AG10803 (cell line): ENCODE measurements around the gene CALN1.

Experiments used
- DNase-seq: peaks from one replicate; pipeline ENCODE4 v3.0.0; 2010; ENCODE audit warnings: low read depth
- H3K4me3 ChIP-seq: 2 replicates; pipeline ENCODE4 v1.5.1; 2011; ENCODE audit warnings: mild to moderate bottlenecking, low read length, control low read depth
- TF ChIP-seq, protein P1 (sequence below): conservative IDR thresholded peaks from 2 replicates; pipeline ENCODE4 v1.5.1; 2011; ENCODE audit warnings: mild to moderate bottlenecking, low read length, control low read depth, inconsistent platforms

Gene CALN1

DNA sequence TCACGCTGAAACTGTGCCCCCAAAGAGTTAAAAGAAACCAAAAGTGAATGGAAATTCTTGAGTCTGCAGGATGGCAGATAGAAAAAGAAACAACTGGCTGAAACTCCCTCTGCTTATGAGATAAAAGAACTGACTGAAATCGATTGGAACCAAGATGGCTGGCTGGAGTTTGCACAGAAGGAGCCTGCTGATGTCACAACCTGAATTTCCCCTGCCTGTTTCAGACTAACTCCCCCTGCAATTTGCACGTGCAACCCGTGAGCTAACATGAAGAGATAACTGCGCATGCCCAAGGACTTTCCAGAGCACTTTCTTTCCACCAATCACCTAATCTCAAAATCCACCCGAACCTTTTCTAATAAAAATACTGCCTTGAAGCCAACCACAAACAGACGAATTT, 435.5 kb downstream of the CALN1 start:
- H3K4me3 ChIP-seq, result no peak overlapping the region
- TF ChIP-seq, protein P1, sequence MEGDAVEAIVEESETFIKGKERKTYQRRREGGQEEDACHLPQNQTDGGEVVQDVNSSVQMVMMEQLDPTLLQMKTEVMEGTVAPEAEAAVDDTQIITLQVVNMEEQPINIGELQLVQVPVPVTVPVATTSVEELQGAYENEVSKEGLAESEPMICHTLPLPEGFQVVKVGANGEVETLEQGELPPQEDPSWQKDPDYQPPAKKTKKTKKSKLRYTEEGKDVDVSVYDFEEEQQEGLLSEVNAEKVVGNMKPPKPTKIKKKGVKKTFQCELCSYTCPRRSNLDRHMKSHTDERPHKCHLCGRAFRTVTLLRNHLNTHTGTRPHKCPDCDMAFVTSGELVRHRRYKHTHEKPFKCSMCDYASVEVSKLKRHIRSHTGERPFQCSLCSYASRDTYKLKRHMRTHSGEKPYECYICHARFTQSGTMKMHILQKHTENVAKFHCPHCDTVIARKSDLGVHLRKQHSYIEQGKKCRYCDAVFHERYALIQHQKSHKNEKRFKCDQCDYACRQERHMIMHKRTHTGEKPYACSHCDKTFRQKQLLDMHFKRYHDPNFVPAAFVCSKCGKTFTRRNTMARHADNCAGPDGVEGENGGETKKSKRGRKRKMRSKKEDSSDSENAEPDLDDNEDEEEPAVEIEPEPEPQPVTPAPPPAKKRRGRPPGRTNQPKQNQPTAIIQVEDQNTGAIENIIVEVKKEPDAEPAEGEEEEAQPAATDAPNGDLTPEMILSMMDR, result no peak
- no peak for DNase-seq

DNA sequence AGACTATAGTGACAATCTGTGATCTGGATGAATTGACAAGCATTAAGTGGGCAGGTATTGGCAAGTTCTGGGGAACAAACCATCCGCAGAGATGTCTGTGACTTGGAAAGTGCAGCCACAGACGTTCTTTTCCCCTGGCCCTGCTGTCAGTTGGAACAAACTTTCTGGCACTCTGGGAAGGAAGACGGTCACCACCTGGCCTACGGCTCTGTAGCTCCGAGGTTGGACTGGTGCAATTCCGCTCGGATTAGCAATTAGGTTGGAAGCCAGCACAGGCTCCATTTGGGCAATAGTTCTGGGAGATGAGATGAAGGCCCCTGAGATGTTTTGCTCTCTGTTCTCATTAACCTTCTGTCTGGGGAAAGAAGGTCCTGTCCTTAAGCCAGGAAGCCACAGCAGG, 437.5 kb downstream of the CALN1 start:
- no peak for DNase-seq
- TF ChIP-seq, protein P1, result no peak
- no peak overlapping the region for H3K4me3 ChIP-seq

DNA sequence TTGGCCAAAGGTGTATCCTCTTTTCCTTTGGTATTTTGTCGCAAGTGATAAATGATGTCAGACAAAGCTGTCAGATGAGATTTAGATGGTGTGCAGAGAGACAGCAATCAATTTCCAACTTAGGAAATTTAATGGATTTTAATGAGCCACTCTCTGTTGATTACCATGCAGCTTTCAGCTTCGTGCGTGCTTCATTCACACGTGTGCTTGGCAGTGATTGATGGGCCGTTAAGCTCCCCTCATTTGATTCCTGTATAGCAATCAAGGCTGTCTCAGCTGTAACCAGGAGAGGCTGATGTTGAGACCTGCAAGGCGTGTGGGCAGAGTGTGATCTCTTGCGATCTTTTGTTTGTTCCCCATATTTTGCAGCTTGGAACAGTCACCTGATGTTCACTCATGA, 439.6 kb downstream of the CALN1 start:
- TF ChIP-seq, protein P1, result no peak
- no peak overlapping the region for H3K4me3 ChIP-seq
- DNase-seq, result no peak

DNA sequence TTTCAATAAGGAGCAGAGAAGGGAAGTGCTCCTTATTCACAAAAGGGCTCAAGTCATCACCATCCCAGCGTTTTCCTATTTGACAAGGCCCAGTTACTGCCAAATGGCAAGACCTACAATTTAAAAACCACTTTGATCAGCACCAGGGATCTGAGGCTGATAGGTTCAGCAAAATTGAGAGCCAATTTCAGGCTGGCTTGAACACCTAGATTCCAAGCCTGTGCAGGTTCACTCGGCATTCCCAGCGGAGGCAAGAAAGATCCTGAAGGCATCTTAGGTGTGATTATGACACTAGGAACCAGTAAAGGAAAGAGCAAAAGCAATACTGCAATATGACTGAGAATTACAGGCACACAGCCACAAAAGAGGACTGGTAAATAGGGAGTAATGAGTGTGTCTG, 441.4 kb downstream of the CALN1 start:
- TF ChIP-seq, protein P1, result no peak
- H3K4me3 ChIP-seq, result no peak overlapping the region
- no peak for DNase-seq

DNA sequence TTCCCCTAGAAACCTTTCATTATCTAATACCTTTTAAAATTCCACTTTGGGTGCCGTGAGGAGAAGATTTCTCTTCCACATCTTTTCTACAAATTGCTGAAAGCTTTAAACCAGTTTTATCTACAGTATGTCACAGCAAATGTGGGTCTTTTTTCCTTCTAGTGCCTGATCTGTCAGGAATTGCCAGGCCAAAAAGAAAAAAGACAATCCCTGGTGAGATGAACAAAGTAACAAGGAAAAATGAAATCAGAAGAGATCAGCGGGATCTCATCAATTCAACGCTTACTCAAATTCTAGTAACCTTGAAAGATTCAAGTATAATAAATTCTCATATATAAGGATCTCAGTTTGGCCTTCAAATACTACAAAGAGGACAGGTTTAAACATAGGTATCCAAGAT, 449.5 kb downstream of the CALN1 start:
- DNase-seq, result no peak
- TF ChIP-seq, protein P1, result no peak

DNA sequence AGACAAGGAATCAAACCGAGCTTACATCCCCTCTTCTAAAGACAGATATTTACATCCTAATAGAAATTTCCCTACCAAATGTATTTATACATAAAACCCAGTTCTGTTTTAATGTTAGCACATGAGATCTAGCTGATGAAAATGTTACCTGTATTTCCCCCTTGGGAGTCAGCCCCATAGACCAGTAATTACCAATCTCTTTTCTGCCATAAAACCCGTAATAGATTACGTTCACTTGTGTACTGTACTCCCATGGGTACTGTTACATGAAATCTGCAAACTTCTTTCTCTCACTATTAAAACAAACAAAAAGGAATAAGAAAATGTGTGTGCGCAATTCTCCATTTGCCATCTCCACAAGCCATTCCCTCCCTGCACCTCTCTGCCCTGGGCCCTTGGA, 450.9 kb downstream of the CALN1 start:
- TF ChIP-seq, protein P1, result no peak
- no peak for DNase-seq
- no peak overlapping the region for H3K4me3 ChIP-seq

More for the DNA sequence above, 449.5 kb downstream of the CALN1 start:
- no peak overlapping the region for H3K4me3 ChIP-seq

DNA sequence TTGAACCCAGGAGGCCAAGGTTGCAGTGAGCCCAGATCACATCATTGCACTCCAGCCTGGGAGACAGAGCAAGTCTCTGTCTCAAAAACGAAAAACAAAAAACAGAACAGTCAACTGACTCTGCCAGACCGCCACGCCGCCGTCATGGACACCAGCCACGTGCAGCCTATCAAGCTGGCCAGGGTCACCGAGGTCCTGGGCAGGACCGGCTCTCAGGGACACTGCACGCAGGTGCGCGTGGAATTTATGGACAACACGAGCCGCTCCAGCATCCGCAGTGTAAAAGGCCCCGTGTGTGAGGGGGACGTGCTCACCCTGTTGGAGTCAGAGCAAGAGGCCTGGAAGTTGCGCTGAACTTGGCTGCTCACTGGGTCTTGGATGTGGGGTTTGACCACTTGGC, 470.0 kb downstream of the CALN1 start:
- DNase-seq, result no peak
- TF ChIP-seq, protein P1, result no peak
- no peak overlapping the region for H3K4me3 ChIP-seq
